ENCODE measurements around the gene CHCHD2.
A peak's percentile ranks its signal among the peaks of the same experiment; 100 is the strongest.
"Not testable (repeated sequence)": the region's sequence is repeated elsewhere in the genome, so short reads cannot be mapped to it uniquely, and the experiment has no call there.

Gene CHCHD2

DNA sequence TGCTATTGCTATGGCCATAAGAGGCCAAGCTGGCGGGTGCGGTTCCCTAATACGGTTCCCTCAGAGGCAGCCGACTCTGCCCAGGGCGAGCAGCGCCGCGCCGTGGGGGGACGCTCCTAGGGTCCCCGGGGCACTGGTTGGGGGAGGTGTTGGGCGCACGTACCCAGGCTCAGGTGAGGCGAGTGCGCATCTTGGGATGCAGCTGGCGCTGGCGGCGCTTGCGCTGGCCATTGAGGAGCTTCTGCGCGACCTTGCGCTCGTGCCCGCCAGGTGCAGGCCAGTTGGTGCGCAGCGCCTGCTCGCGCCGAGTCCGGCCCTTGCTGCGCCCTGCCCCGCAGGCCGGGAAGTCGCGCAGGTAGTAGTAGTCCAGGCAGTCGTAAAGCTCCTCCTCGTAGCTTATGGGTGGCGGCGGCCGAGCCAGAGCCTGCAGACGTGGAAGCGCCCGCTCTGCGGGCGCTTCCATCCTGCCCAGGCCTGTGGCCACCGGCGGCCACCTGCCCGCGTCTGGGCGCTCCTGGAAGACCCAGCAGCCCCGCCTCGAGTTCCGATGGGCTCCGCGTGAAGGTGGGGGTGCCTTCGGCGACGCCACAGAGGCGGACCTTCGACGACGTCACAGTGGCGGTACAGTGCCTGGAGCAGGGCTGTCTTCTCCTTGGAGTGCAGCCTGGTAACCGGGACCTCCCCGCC lies 9.7 kb upstream of the CHCHD2 start, which contains the start of gene NUPR2:
Gene NUPR2 (minus strand): TSS at position 566 of the 687 bp plus-strand sequence. CDS start 103 bp downstream, at position 463.
- TF ChIP-seq, protein P1, sequence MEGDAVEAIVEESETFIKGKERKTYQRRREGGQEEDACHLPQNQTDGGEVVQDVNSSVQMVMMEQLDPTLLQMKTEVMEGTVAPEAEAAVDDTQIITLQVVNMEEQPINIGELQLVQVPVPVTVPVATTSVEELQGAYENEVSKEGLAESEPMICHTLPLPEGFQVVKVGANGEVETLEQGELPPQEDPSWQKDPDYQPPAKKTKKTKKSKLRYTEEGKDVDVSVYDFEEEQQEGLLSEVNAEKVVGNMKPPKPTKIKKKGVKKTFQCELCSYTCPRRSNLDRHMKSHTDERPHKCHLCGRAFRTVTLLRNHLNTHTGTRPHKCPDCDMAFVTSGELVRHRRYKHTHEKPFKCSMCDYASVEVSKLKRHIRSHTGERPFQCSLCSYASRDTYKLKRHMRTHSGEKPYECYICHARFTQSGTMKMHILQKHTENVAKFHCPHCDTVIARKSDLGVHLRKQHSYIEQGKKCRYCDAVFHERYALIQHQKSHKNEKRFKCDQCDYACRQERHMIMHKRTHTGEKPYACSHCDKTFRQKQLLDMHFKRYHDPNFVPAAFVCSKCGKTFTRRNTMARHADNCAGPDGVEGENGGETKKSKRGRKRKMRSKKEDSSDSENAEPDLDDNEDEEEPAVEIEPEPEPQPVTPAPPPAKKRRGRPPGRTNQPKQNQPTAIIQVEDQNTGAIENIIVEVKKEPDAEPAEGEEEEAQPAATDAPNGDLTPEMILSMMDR (conservative IDR thresholded peaks at IDR 0.05; ENCODE audit: low read depth), result no peak
- CTCF ChIA-PET, result no interaction called here
- DNase-seq (ENCODE audit: low spot score), result no peak
- no peak within 1 kb of the TSS for H3K27ac ChIP-seq
- POLR2A ChIA-PET (ENCODE audit: low non-redundant PET), result no interaction called here

DNA sequence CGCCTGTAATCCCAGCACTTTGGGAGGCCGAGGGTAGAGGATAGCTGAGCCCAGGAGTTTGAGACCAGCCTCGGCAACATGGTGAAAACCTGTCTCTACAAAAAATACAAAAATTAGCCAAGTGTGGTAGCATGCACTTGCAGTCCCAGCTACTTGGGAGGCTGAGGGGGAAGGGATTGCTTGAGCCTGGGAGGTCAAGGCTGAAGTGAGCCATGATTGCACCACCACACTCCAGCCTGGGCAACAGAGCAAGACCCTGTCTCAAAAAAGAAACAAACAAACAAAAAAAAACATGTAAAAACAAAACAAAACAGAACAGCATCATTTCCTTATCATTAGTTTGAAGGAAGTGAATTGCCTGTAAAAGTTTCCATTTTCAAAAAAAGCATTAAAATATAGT lies 6.0 kb upstream of the CHCHD2 start:
- H3K27ac ChIP-seq; DNase-seq (ENCODE audit: low spot score); POLR2A ChIA-PET (ENCODE audit: low non-redundant PET): not testable (repeated sequence)
- CTCF ChIA-PET, result interaction anchor here (0.7 kb wide), 1 partner anchor 126 kb away, joined by 3 read pairs; no protein-coding TSS in a partner anchor

DNA sequence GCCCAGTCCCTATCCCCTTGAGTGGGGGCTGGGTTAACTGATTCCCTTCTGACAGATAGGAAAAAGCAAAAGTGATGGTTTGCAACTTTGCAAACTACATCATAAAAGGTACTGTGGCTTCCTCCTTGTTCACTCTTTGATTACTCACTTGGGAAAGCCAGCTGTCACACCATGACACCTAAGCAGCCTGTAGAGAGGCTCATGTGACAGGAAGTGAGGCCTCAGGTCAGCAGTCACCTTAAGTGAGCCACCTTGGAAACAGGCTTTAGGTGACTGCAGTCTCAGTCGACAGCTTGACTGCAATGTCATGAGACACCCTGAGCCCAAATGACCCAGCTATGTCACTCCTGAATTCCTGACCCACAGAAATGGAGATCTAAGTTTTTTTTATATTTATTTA lies 4.3 kb upstream of the CHCHD2 start:
- TF ChIP-seq, protein P1 (conservative IDR thresholded peaks at IDR 0.05; ENCODE audit: low read depth), result no peak
- H3K27ac ChIP-seq, result no peak overlapping the region
- ChIA-PET CTCF (no interaction called here), POLR2A (ENCODE audit: low non-redundant PET) (no interaction called here)
- no peak for DNase-seq (ENCODE audit: low spot score)

DNA sequence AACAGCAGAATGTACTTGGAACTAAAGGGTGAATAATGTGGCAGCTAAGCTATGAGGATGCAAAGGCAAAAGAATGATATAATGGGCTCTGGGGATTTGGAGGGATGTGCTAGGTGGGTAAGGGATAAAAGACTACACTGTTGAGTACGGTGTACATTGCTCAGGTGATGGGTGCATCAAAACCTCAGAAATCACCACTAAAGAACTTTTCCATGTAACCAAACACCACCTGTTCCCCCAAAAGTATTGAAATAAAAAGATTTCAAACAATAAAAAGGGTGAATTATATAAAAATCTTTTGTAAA lies 1.6 kb upstream of the CHCHD2 start:
- no peak overlapping the region for H3K27ac ChIP-seq
- ChIA-PET POLR2A (ENCODE audit: low non-redundant PET) (no interaction called here), CTCF (no interaction called here)
- TF ChIP-seq, protein P1 (conservative IDR thresholded peaks at IDR 0.05; ENCODE audit: low read depth), result no peak
- DNase-seq (ENCODE audit: low spot score), result no peak

DNA sequence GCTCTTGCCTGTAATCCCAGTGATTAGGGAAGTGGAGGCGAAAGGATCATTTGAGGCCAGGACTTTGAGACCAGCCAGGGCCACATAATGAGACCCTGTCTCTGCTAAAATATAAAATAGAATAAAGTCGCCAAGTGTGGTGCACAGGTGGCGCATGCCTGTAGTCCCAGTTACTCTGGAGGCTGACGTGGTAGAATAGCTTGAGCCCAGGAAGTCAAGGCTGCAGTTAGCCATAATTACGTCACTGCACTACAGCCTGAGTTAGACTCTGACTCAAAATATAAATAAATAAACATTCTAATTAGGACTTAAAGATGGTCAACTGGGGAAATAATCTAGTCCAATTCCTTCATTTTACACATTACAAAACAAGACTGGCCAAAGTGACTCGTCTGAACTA lies 768 bp downstream of the CHCHD2 start:
- TF ChIP-seq, protein P1 (conservative IDR thresholded peaks at IDR 0.05; ENCODE audit: low read depth), result no peak
- POLR2A ChIA-PET (ENCODE audit: low non-redundant PET), result interaction anchor here (0.7 kb wide), 1 partner anchor 289 kb away, joined by 4 read pairs; no protein-coding TSS in a partner anchor
- 0 out of 2 replicates have a peak overlapping the region, but pooled peaks have one; percentile 87 for H3K27ac ChIP-seq
- DNase-seq (ENCODE audit: low spot score), result peak; percentile 33
- CTCF ChIA-PET, result no interaction called here

DNA sequence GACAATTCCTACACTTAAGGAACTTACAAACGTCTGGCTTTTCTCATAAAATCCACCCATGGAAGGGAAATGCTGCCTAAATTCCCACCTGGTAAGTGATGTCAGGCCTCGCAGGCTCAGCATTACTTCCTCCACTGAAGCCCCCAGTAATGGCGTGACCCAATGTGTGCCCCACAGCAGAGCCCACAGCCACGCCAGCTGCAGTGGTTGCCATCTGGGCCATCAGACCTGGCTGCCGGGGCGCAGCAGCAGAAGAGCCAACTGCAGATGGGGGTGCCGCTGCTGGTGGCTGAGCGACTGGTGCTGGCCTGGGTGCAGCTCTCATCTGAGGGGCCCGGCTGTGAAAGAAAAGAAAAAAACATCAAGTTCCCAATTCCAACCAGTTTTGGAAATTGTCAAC lies 2.1 kb downstream of the CHCHD2 start:
- CTCF ChIA-PET, result interaction anchor here (0.7 kb wide), 1 partner anchor 11 kb away, joined by 3 read pairs; no protein-coding TSS in a partner anchor
- not testable (repeated sequence) for DNase-seq (ENCODE audit: low spot score)
- POLR2A ChIA-PET (ENCODE audit: low non-redundant PET), result interaction anchor here (0.7 kb wide), 1 partner anchor 123 kb away, joined by 3 read pairs; no protein-coding TSS in a partner anchor
- H3K27ac ChIP-seq, result 0 out of 2 replicates have a peak overlapping the region, but pooled peaks have one; percentile 2

DNA sequence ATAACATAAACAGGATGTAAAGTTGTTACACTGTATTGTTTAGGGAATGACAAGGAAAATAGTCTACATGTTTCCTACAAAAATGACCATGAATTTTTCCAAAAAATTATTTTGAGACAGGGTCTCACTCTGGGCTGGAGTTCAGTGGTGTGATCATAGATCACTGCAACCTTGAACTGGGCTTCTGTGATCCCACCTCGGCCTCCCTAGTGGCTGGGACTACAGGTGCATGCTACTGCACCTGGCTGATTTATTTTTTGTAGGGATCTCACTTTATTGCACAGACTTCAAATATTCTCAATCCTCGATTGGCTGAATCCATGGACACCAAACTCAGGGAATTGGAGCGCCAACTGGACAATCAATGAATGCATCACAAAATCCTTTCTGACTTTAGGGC lies 6.6 kb downstream of the CHCHD2 start:
- no peak overlapping the region for H3K27ac ChIP-seq
- TF ChIP-seq, protein P1 (conservative IDR thresholded peaks at IDR 0.05; ENCODE audit: low read depth), result no peak
- no peak for DNase-seq (ENCODE audit: low spot score)
- ChIA-PET CTCF (interaction anchor here (0.6 kb wide), 1 partner anchor 844 kb away, joined by 4 read pairs; no protein-coding TSS in a partner anchor), POLR2A (ENCODE audit: low non-redundant PET) (interaction anchor here (0.7 kb wide), 1 partner anchor 144 kb away, joined by 5 read pairs; no protein-coding TSS in a partner anchor)

DNA sequence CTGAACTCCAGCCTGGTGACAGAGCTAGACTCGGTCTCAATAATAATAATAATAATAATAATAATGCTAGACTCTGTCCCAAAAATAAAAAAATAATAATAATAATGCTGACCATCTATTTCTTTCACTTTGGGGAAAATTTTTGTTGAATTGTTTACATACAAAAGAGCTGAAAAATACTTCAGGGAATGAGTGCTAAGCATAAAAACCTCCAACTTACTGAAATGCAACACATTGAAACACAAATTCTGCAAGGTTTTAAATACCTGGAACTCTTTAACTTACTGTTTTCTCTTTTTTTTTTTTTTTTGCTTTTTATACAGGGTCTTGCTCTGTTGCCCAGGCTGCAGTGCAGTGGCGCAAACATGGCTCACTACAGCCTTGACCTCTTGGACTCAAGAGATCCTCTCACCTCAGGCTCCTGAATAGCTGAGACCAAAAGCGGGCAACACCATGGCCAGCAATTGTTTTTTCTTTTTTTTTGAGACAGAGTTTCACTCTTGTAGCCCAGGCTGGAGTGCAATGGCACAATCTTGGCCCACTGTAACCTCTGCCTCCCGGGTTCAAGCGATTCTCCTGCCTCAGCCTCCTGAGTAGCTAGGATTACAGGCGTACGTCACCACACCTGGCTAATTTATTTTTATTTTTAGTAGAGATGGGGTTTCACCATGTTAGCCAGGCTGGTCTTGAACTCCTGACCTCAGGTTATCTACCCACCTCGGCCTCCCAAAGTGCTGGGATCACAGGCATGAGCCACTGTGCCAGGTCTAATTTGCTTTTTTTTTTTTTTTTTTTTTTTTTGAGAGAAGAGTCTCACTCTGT lies 7.9 kb downstream of the CHCHD2 start:
- CTCF ChIA-PET; POLR2A ChIA-PET (ENCODE audit: low non-redundant PET): not testable (repeated sequence)

More for the DNA sequence above, 7.9 kb downstream of the CHCHD2 start:
- DNase-seq (ENCODE audit: low spot score), result not testable (repeated sequence)
- peak overlapping the region; percentile 75 for H3K27ac ChIP-seq
